ENCODE results near the gene PAM.

DNA sequence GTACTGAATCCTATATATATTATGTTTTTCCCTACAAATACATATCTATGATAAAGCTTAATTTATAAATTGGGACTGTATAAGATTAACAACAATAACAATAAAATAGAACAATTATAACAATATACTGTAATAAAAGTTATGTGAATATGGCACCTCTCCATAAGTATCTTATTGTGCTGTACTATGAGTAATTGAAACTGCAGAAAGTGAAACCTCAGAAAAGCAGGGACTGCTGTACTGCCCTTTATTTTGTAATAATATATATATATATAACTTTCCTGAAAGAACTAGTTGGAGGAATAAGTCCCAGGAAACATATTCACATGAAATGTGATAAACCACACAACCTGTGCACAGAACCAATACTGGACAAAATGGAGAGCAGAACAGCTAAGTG lies 77.3 kb downstream of the PAM start:
- TF ChIP-seq ZFX (IDR thresholded peaks at IDR 0.05; ENCODE audit: borderline replicate concordance): no peak
- TF ChIP-seq, protein P1, sequence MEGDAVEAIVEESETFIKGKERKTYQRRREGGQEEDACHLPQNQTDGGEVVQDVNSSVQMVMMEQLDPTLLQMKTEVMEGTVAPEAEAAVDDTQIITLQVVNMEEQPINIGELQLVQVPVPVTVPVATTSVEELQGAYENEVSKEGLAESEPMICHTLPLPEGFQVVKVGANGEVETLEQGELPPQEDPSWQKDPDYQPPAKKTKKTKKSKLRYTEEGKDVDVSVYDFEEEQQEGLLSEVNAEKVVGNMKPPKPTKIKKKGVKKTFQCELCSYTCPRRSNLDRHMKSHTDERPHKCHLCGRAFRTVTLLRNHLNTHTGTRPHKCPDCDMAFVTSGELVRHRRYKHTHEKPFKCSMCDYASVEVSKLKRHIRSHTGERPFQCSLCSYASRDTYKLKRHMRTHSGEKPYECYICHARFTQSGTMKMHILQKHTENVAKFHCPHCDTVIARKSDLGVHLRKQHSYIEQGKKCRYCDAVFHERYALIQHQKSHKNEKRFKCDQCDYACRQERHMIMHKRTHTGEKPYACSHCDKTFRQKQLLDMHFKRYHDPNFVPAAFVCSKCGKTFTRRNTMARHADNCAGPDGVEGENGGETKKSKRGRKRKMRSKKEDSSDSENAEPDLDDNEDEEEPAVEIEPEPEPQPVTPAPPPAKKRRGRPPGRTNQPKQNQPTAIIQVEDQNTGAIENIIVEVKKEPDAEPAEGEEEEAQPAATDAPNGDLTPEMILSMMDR (IDR thresholded peaks at IDR 0.05): no peak

Measured in 22Rv1 (cell line).